Neural cell (in vitro differentiated cells): ENCODE data around the gene COL20A1. TPM values are rescaled to one million over a fixed set of nuclear protein-coding genes. Genes with fewer than 3 reads are reported as not detected.

Source experiments
- H2AFZ ChIP-seq: fragments of 200-600, 300-800 bp; sonication (generic), shearing (Covaris generic); 2 replicates; pipeline ENCODE4 v1.6.0; 2014; ENCODE audit warnings: low read depth, mild to moderate bottlenecking, antibody characterized with exemption, low read length, moderate library complexity
- H3F3A ChIP-seq: fragments of 200-600 bp; shearing (Covaris generic); 2 replicates; pipeline ENCODE4 v1.6.1; 2016; ENCODE audit warnings: mild to moderate bottlenecking, moderate library complexity, mixed read lengths, antibody characterized with exemption, low read length; ENCODE audit not compliant: insufficient read depth, poor library complexity, severe bottlenecking
- H3K27ac ChIP-seq: fragments of 200-600, 300-800 bp; sonication (generic), shearing (Covaris generic); 2 replicates; pipeline ENCODE4 v1.5.1; 2014; ENCODE audit warnings: mild to moderate bottlenecking, low read length, moderate library complexity
- H3K27me3 ChIP-seq: fragments of 300-800, 200-600 bp; sonication (generic), shearing (Covaris generic); 2 replicates; pipeline ENCODE4 v1.6.0; 2014; ENCODE audit warnings: mild to moderate bottlenecking, low read depth, low read length, moderate library complexity; ENCODE audit not compliant: insufficient read depth
- H3K36me3 ChIP-seq: fragments of 300-800, 200-600 bp; sonication (generic), shearing (Covaris generic); 2 replicates; pipeline ENCODE4 v1.5.1; 2014; ENCODE audit warnings: mild to moderate bottlenecking, antibody characterized with exemption, low read length, moderate library complexity; ENCODE audit not compliant: insufficient read depth
- H3K4me2 ChIP-seq: fragments of 300-800, 200-600 bp; sonication (generic), shearing (Covaris generic); 2 replicates; pipeline ENCODE4 v1.6.0; 2014; ENCODE audit warnings: mild to moderate bottlenecking, low read length
- H3K4me3 ChIP-seq: fragments of 300-800, 200-600 bp; sonication (generic), shearing (Covaris generic); 2 replicates; pipeline ENCODE4 v1.5.1; 2014; ENCODE audit warnings: mild to moderate bottlenecking, low read length, moderate library complexity
- H3K79me2 ChIP-seq: fragments of 200-600 bp; shearing (Covaris generic); replicated peaks from 2 replicates; pipeline ENCODE4 v1.6.0; 2014; ENCODE audit warnings: mild to moderate bottlenecking, low read length, moderate library complexity; ENCODE audit not compliant: insufficient read depth
- H3K9ac ChIP-seq: fragments of 300-800, 200-600 bp; sonication (generic), shearing (Covaris generic); 2 replicates; pipeline ENCODE4 v1.6.1; 2016; ENCODE audit warnings: mild to moderate bottlenecking, low read length, mixed read lengths
- H3K9me2 ChIP-seq: fragments of 200-600 bp; shearing (Covaris generic); 2 replicates; pipeline ENCODE4 v1.6.1; 2016; ENCODE audit warnings: mild to moderate bottlenecking, low read length, mixed read lengths; ENCODE audit not compliant: insufficient read depth
- H3K9me3 ChIP-seq: fragments of 200-600, 300-800 bp; sonication (generic), shearing (Covaris generic); 2 replicates; pipeline ENCODE4 v1.6.1; 2016; ENCODE audit warnings: mild to moderate bottlenecking, mixed run types, low read length, moderate library complexity, mixed read lengths
- H4K20me1 ChIP-seq: fragments of 200-600 bp; shearing (Covaris generic); 2 replicates; pipeline ENCODE4 v1.6.1; 2016; ENCODE audit warnings: mild to moderate bottlenecking, mixed run types; ENCODE audit not compliant: insufficient read depth
- EP300 ChIP-seq: fragments of 450-650 bp; conservative IDR thresholded peaks from 2 replicates; pipeline ENCODE4 v1.6.1; 2014; ENCODE audit warnings: antibody characterized with exemption, mild to moderate bottlenecking, moderate library complexity; ENCODE audit not compliant: poor library complexity, severe bottlenecking
- EZH2 ChIP-seq: fragments of 200-600, 300-800 bp; shearing (Covaris generic), sonication (generic); IDR thresholded peaks from 2 replicates; pipeline ENCODE4 v1.6.1; 2014; ENCODE audit warnings: antibody characterized with exemption, low read length, borderline replicate concordance, mild to moderate bottlenecking; ENCODE audit not compliant: insufficient read depth, poor library complexity, severe bottlenecking
- MXI1 ChIP-seq: fragments of 450-650 bp; conservative IDR thresholded peaks from 2 replicates; pipeline ENCODE4 v1.6.1; 2014; ENCODE audit warnings: antibody characterized with exemption, mild to moderate bottlenecking; ENCODE audit not compliant: poor library complexity, severe bottlenecking
- POLR2AphosphoS5 ChIP-seq: IDR thresholded peaks from 2 replicates; pipeline ENCODE4 v1.6.1; 2012
- RAD21 ChIP-seq: fragments of 450-650 bp; conservative IDR thresholded peaks from 2 replicates; pipeline ENCODE4 v1.6.1; 2014; ENCODE audit warnings: antibody characterized with exemption, mild to moderate bottlenecking, moderate library complexity
- SMC3 ChIP-seq: fragments of 450-650 bp; conservative IDR thresholded peaks from 2 replicates; pipeline ENCODE4 v1.6.1; 2014; ENCODE audit warnings: antibody characterized with exemption, mild to moderate bottlenecking, moderate library complexity; ENCODE audit not compliant: poor library complexity
- TAF1 ChIP-seq: IDR thresholded peaks from 2 replicates; pipeline ENCODE4 v1.6.1; 2012; ENCODE audit warnings: low read depth
- polyA plus RNA-seq: library from polyadenylated mRNA; depleted of rRNA; stranded (reverse); fragments of >200 nt; gene quantifications from 2 replicates; pipeline ENCODE4 v1.2.3, GENCODE V29; 2014
- TF ChIP-seq, protein P1 (sequence below): IDR thresholded peaks from 2 replicates; pipeline ENCODE4 v1.6.1; 2012; ENCODE audit warnings: borderline replicate concordance
- TF ChIP-seq, protein P2 (sequence below): fragments of 450-650 bp; IDR thresholded peaks from 2 replicates; pipeline ENCODE4 v1.5.1; 2014; ENCODE audit warnings: antibody characterized with exemption, mild to moderate bottlenecking, moderate library complexity; ENCODE audit not compliant: poor library complexity, severe bottlenecking

COL20A1 gene
- polyA plus RNA-seq, 1 donor from 2014 or later: 1.1 TPM

DNA sequence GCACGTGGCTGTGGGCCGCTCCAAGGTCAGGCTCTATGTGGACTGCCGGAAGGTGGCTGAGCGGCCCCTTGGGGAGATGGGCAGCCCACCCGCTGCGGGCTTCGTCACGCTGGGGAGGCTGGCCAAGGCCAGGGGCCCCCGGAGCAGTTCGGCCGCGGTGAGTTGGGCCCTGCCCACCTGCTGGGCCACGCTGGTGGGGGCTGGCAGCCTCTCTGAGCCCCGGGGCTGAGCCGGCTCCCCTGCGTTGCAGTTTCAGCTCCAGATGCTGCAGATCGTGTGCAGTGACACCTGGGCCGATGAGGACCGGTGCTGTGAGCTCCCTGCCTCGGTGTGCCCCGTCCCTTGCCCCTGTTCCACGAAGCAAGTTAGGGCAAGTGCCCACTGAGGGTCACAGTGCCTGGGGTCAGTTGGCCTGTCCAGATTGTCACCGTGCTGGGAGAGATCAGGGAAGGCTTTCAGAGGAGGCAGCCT, 27.1 kb downstream of the COL20A1 start:
- no peak overlapping the region for H3K9ac ChIP-seq
- no peaks in the 10 kb centered on the region for H4K20me1 ChIP-seq
- H3F3A ChIP-seq: no peaks in the 10 kb centered on the region
- no peaks in the 10 kb centered on the region for H3K9me2 ChIP-seq
- H3K27me3 ChIP-seq: no peaks in the 10 kb centered on the region
- H3K9me3 ChIP-seq: no peaks in the 10 kb centered on the region
- TF ChIP-seq TAF1: no peak
- no peak overlapping the region for H3K4me3 ChIP-seq
- H3K27ac ChIP-seq: no peak overlapping the region
- H2AFZ ChIP-seq: no peak overlapping the region
- no peak overlapping the region for H3K4me2 ChIP-seq
- no peaks in the 10 kb centered on the region for H3K79me2 ChIP-seq
- H3K36me3 ChIP-seq: no peaks in the 10 kb centered on the region

- H3K27ac ChIP-seq: no peak overlapping the region
- H3K36me3 ChIP-seq: no peaks in the 10 kb centered on the region
- H3K9me2 ChIP-seq: no peaks in the 10 kb centered on the region
- no peaks in the 10 kb centered on the region for H3K9me3 ChIP-seq
- TF ChIP-seq, protein P1, sequence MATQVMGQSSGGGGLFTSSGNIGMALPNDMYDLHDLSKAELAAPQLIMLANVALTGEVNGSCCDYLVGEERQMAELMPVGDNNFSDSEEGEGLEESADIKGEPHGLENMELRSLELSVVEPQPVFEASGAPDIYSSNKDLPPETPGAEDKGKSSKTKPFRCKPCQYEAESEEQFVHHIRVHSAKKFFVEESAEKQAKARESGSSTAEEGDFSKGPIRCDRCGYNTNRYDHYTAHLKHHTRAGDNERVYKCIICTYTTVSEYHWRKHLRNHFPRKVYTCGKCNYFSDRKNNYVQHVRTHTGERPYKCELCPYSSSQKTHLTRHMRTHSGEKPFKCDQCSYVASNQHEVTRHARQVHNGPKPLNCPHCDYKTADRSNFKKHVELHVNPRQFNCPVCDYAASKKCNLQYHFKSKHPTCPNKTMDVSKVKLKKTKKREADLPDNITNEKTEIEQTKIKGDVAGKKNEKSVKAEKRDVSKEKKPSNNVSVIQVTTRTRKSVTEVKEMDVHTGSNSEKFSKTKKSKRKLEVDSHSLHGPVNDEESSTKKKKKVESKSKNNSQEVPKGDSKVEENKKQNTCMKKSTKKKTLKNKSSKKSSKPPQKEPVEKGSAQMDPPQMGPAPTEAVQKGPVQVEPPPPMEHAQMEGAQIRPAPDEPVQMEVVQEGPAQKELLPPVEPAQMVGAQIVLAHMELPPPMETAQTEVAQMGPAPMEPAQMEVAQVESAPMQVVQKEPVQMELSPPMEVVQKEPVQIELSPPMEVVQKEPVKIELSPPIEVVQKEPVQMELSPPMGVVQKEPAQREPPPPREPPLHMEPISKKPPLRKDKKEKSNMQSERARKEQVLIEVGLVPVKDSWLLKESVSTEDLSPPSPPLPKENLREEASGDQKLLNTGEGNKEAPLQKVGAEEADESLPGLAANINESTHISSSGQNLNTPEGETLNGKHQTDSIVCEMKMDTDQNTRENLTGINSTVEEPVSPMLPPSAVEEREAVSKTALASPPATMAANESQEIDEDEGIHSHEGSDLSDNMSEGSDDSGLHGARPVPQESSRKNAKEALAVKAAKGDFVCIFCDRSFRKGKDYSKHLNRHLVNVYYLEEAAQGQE: no peak
- TF ChIP-seq SMC3: no peak
- no peak for TF ChIP-seq MXI1
- TF ChIP-seq, protein P2, sequence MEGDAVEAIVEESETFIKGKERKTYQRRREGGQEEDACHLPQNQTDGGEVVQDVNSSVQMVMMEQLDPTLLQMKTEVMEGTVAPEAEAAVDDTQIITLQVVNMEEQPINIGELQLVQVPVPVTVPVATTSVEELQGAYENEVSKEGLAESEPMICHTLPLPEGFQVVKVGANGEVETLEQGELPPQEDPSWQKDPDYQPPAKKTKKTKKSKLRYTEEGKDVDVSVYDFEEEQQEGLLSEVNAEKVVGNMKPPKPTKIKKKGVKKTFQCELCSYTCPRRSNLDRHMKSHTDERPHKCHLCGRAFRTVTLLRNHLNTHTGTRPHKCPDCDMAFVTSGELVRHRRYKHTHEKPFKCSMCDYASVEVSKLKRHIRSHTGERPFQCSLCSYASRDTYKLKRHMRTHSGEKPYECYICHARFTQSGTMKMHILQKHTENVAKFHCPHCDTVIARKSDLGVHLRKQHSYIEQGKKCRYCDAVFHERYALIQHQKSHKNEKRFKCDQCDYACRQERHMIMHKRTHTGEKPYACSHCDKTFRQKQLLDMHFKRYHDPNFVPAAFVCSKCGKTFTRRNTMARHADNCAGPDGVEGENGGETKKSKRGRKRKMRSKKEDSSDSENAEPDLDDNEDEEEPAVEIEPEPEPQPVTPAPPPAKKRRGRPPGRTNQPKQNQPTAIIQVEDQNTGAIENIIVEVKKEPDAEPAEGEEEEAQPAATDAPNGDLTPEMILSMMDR: no peak
- TF ChIP-seq RAD21: no peak
- TF ChIP-seq TAF1: no peak
- TF ChIP-seq EZH2: no peak
- no peak for TF ChIP-seq POLR2AphosphoS5
- TF ChIP-seq EP300: no peak
- no peak overlapping the region for H3K9ac ChIP-seq
- no peaks in the 10 kb centered on the region for H4K20me1 ChIP-seq
- no peak overlapping the region for H3K4me3 ChIP-seq
- H3F3A ChIP-seq: no peaks in the 10 kb centered on the region
- no peak overlapping the region for H3K4me2 ChIP-seq
- H3K79me2 ChIP-seq: no peaks in the 10 kb centered on the region
- no peak overlapping the region for H2AFZ ChIP-seq
- no peaks in the 10 kb centered on the region for H3K27me3 ChIP-seq
These were observed 27.7 kb downstream of the COL20A1 start for GRCh38 chr20:63320616-63321147.
